H1 (cell line): ENCODE data around the gene SLC34A1. TPM values are rescaled to one million over a fixed set of nuclear protein-coding genes. Genes with fewer than 3 reads are reported as not detected.

Source experiments
- CTCF ChIA-PET: fragments of 300-600 bp; sonication (Branson Sonifier 250); formaldehyde crosslinking; loops from one replicate; lab custom pipeline; 2021; ENCODE audit not compliant: partially characterized antibody; lab: Charles Lee
- POLR2A ChIA-PET: fragments of 300-600 bp; sonication (Branson Sonifier 250); formaldehyde crosslinking; loops from one replicate; lab custom pipeline; 2021; ENCODE audit warnings: inconsistent platforms; ENCODE audit not compliant: partially characterized antibody; lab: Charles Lee
- DNase-seq, 2 experiments: peaks; one replicate each; pipeline versions ENCODE4 v3.0.0 to v3.0.0-alpha.2; 2010 to 2022; ENCODE audit warnings: low spot score in 2 of 2, low read depth in 1 of 2, mixed read lengths in 1 of 2
- FAIRE-seq: peaks from 2 replicates; lab custom pipeline; 2011; peaks lifted over from hg19 to GRCh38; lab: Jason Lieb, UNC
- H2AFZ ChIP-seq: 2 replicates; pipeline ENCODE4 v1.8.1; 2012; ENCODE audit warnings: low read length, inconsistent platforms
- H2AK5ac ChIP-seq: 2 replicates; pipeline ENCODE4 v1.6.1; 2013; ENCODE audit warnings: low read depth, low read length
- H2BK120ac ChIP-seq: replicated peaks from 2 replicates; pipeline ENCODE3; 2013; ENCODE audit warnings: low read depth, low read length, inconsistent platforms
- H2BK12ac ChIP-seq: 2 replicates; pipeline ENCODE4 v1.6.1; 2013; ENCODE audit warnings: low read depth, low read length
- H2BK15ac ChIP-seq: 2 replicates; pipeline ENCODE4 v1.6.1; 2013; ENCODE audit warnings: low read length
- H2BK20ac ChIP-seq: 2 replicates; pipeline ENCODE4 v1.6.1; 2013; ENCODE audit warnings: low read length
- H2BK5ac ChIP-seq: 2 replicates; pipeline ENCODE4 v1.6.1; 2013; ENCODE audit warnings: low read depth, low read length
- H3K14ac ChIP-seq: 2 replicates; pipeline ENCODE4 v1.6.1; 2013; ENCODE audit warnings: inconsistent platforms; ENCODE audit not compliant: insufficient read length
- H3K18ac ChIP-seq: 2 replicates; pipeline ENCODE4 v1.6.1; 2013; ENCODE audit warnings: low read length; ENCODE audit errors: extremely low read depth
- H3K23ac ChIP-seq: 2 replicates; pipeline ENCODE4 v1.6.1; 2013; ENCODE audit warnings: inconsistent platforms; ENCODE audit not compliant: insufficient read length
- H3K23me2 ChIP-seq: 2 replicates; pipeline ENCODE4 v1.6.1; 2013; ENCODE audit warnings: low read depth, low read length
- H3K27ac ChIP-seq: 2 replicates; pipeline ENCODE4 v1.6.1; 2011; ENCODE audit warnings: low read depth, low read length, inconsistent platforms
- H3K27me3 ChIP-seq, 4 experiments: replicated peaks in 1 of 4; 1 replicate in 1 of 4; 2 replicates in 3 of 4; pipeline versions ENCODE4 v1.6.1 to v1.8.1; 2011 to 2013; ENCODE audit warnings: low read length in 3 of 4, mild to moderate bottlenecking in 3 of 4, inconsistent platforms in 2 of 4, mixed read lengths in 2 of 4, moderate library complexity in 1 of 4; ENCODE audit not compliant: control insufficient read depth in 3 of 4, insufficient read depth in 3 of 4; ENCODE audit errors: extremely low read depth in 1 of 4
- H3K36me3 ChIP-seq, 4 experiments: 2 replicates each; pipeline versions ENCODE4 v1.6.1 to v1.8.1; 2011 to 2013; ENCODE audit warnings: mild to moderate bottlenecking in 4 of 4, low read length in 3 of 4, moderate library complexity in 2 of 4, control low read depth in 1 of 4, inconsistent platforms in 1 of 4; ENCODE audit not compliant: insufficient read depth in 4 of 4, control insufficient read depth in 2 of 4
- H3K4ac ChIP-seq: replicated peaks from 2 replicates; pipeline ENCODE3; 2013; ENCODE audit warnings: low read length, low read depth, mixed read lengths, inconsistent platforms; ENCODE audit not compliant: insufficient read length
- H3K4me1 ChIP-seq, 4 experiments: replicated peaks in 1 of 4; 1 replicate in 1 of 4; 2 replicates in 3 of 4; pipeline versions ENCODE4 v1.6.1 to v1.8.1; 2011 to 2013; ENCODE audit warnings: low read length in 3 of 4, inconsistent platforms in 2 of 4, mixed read lengths in 1 of 4; ENCODE audit not compliant: insufficient read depth in 4 of 4, control insufficient read depth in 3 of 4
- H3K4me2 ChIP-seq, 2 experiments: 2 replicates each; pipeline versions ENCODE4 v1.6.1 to v1.8.1; 2011 to 2013; ENCODE audit warnings: low read depth in 2 of 2, low read length in 2 of 2, control low read depth in 1 of 2, inconsistent platforms in 1 of 2, mild to moderate bottlenecking in 1 of 2; ENCODE audit not compliant: insufficient read depth in 1 of 2
- H3K4me3 ChIP-seq, 4 experiments: fragments of 200-600, 300-600 bp in 1 of 4; sonication (generic), shearing (Covaris generic), sonication (Bioruptor Twin) in 1 of 4; 2 replicates each; pipeline versions ENCODE4 v1.5.1 to v1.8.1; 2011 to 2016; ENCODE audit warnings: low read length in 4 of 4, low read depth in 3 of 4, control low read depth in 2 of 4, inconsistent platforms in 2 of 4, mild to moderate bottlenecking in 2 of 4, mixed read lengths in 1 of 4, moderate library complexity in 1 of 4; ENCODE audit not compliant: insufficient read depth in 2 of 4; ENCODE audit errors: extremely low read depth in 1 of 4
- H3K56ac ChIP-seq: replicated peaks from 2 replicates; pipeline ENCODE3; 2013; ENCODE audit warnings: low read depth, mild to moderate bottlenecking, mixed read lengths, low read length, inconsistent platforms; ENCODE audit not compliant: insufficient read length
- H3K79me1 ChIP-seq: 2 replicates; pipeline ENCODE4 v1.6.1; 2013; ENCODE audit warnings: low read depth, low read length, control low read depth
- H3K79me2 ChIP-seq, 2 experiments: 2 replicates each; pipeline versions ENCODE4 v1.6.1 to v1.8.1; 2012 to 2013; ENCODE audit warnings: low read length in 2 of 2, mild to moderate bottlenecking in 2 of 2, inconsistent platforms in 1 of 2; ENCODE audit not compliant: insufficient read depth in 2 of 2, control insufficient read depth in 1 of 2
- H3K9ac ChIP-seq, 4 experiments: replicated peaks in 1 of 4; 1 replicate in 1 of 4; 2 replicates in 3 of 4; pipeline versions ENCODE4 v1.6.1 to v1.8.1; 2011 to 2013; ENCODE audit warnings: low read depth in 3 of 4, low read length in 3 of 4, control low read depth in 2 of 4, mild to moderate bottlenecking in 2 of 4, moderate library complexity in 2 of 4, inconsistent platforms in 1 of 4; ENCODE audit errors: extremely low read depth in 1 of 4
- H3K9me3 ChIP-seq, 2 experiments: 2 replicates each; pipeline versions ENCODE4 v1.6.1 to v1.8.1; 2012 to 2013; ENCODE audit warnings: mild to moderate bottlenecking in 2 of 2, moderate library complexity in 2 of 2, control low read depth in 1 of 2, inconsistent platforms in 1 of 2, low read depth in 1 of 2, low read length in 1 of 2, mixed read lengths in 1 of 2; ENCODE audit not compliant: insufficient read depth in 2 of 2
- H4K20me1 ChIP-seq, 2 experiments: replicated peaks in 1 of 2; 2 replicates each; pipeline versions ENCODE3 to v1.8.1; 2011 to 2013; ENCODE audit warnings: inconsistent platforms in 2 of 2, low read length in 2 of 2, mild to moderate bottlenecking in 1 of 2; ENCODE audit not compliant: insufficient read depth in 2 of 2, control insufficient read depth in 1 of 2
- H4K5ac ChIP-seq: 2 replicates; pipeline ENCODE4 v1.6.1; 2013; ENCODE audit warnings: low read length, low read depth, mixed read lengths, inconsistent platforms; ENCODE audit not compliant: insufficient read length
- H4K8ac ChIP-seq: 2 replicates; pipeline ENCODE4 v1.8.0; 2013; ENCODE audit warnings: mild to moderate bottlenecking, moderate library complexity, low read length, inconsistent platforms; ENCODE audit not compliant: insufficient read depth; ENCODE audit errors: extremely low read depth
- H4K91ac ChIP-seq: replicated peaks from 2 replicates; pipeline ENCODE3; 2013; ENCODE audit warnings: low read length, mixed read lengths, inconsistent platforms; ENCODE audit not compliant: insufficient read length
- NANOG ChIP-seq: IDR thresholded peaks from 2 replicates; pipeline ENCODE4 v1.6.1; 2011; ENCODE audit warnings: low read length, low read depth, mild to moderate bottlenecking, inconsistent platforms; ENCODE audit not compliant: insufficient read depth, poor library complexity, severe bottlenecking
- NRF1 ChIP-seq: IDR thresholded peaks from 2 replicates; pipeline ENCODE4 v1.6.1; 2011; ENCODE audit warnings: mild to moderate bottlenecking, low read depth, low read length, improper control_type of control experiment
- PHF8 ChIP-seq: fragments of 200-600 bp; sonication (generic); conservative IDR thresholded peaks from 2 replicates; pipeline ENCODE4 v1.7.1; 2012; ENCODE audit warnings: low read depth, mild to moderate bottlenecking, inconsistent platforms, low read length, moderate library complexity
- TEAD4 ChIP-seq: IDR thresholded peaks from 2 replicates; pipeline ENCODE4 v1.6.1; 2012; ENCODE audit warnings: low read depth, low read length, inconsistent platforms, mixed read lengths
- ZNF274 ChIP-seq: IDR thresholded peaks from 2 replicates; pipeline ENCODE4 v1.7.0; 2012; ENCODE audit warnings: low read length, borderline replicate concordance; ENCODE audit errors: extremely low read depth
- WGBS, 2 experiments: shearing (Covaris generic) in 1 of 2; methylation state at CpG; one replicate each; pipeline versions ENCODE4 v1.1.6 to v1.1.7; 2013 to 2015; ENCODE audit warnings: low lambda C conversion rate in 2 of 2, mixed read lengths in 2 of 2, inconsistent platforms in 1 of 2, low coverage in 1 of 2, missing lambda C conversion rate in 1 of 2; ENCODE audit not compliant: insufficient replicate concordance in 2 of 2, insufficient coverage in 1 of 2, insufficient read length in 1 of 2; ENCODE audit errors: extremely low coverage in 1 of 2, missing lambda C conversion rate in 1 of 2; 5-methylcytosine and 5-hydroxymethylcytosine counted together
- long read RNA-seq, 2 experiments: library from RNA in 1 of 2; library from capped mRNA in 1 of 2; stranded (forward); transcript quantifications; one replicate each; pipeline ENCODE4 v2.0.0, GENCODE V29; 2021; ENCODE audit warnings: inconsistent platforms in 1 of 2
- polyA minus RNA-seq, 3 experiments: library from RNA; depleted of rRNA, polyadenylated mRNA; stranded (reverse); fragments of >200 nt; gene quantifications; 1 replicate in 2 of 3; 2 replicates in 1 of 3; pipeline ENCODE4 v1.2.3, GENCODE V29; 2011
- polyA plus RNA-seq, 7 experiments: library from polyadenylated mRNA; depleted of rRNA in 3 of 7; stranded (reverse) in 5 of 7; unstranded in 2 of 7; fragments of >200 nt in 5 of 7; fragments of 200-250 nt in 2 of 7; gene quantifications; 1 replicate in 5 of 7; 2 replicates in 1 of 7; 4 replicates in 1 of 7; pipeline versions ENCODE4 v1.2.1 to v1.2.3, GENCODE V29; 2011 to 2013; ENCODE audit warnings: missing spikeins in 2 of 7, mixed read lengths in 2 of 7
- total RNA-seq: library from RNA; stranded (reverse); fragmentation: NEBNext Ultra II Directional; extraction: Animal tissue kit (Norgen Biotek cat#: 25700); gene quantifications from 2 replicates; pipeline ENCODE4 v1.2.1, GENCODE V29; 2021
- TF ChIP-seq, protein P1 (sequence below): IDR thresholded peaks from 2 replicates; pipeline ENCODE4 v1.6.1; 2012; ENCODE audit warnings: low read length, inconsistent platforms

The SLC34A1 gene, protein sequence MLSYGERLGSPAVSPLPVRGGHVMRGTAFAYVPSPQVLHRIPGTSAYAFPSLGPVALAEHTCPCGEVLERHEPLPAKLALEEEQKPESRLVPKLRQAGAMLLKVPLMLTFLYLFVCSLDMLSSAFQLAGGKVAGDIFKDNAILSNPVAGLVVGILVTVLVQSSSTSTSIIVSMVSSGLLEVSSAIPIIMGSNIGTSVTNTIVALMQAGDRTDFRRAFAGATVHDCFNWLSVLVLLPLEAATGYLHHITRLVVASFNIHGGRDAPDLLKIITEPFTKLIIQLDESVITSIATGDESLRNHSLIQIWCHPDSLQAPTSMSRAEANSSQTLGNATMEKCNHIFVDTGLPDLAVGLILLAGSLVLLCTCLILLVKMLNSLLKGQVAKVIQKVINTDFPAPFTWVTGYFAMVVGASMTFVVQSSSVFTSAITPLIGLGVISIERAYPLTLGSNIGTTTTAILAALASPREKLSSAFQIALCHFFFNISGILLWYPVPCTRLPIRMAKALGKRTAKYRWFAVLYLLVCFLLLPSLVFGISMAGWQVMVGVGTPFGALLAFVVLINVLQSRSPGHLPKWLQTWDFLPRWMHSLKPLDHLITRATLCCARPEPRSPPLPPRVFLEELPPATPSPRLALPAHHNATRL
- not detected in 2 replicates for total RNA-seq
- not detected in 2 replicates for polyA plus RNA-seq (2011; rRNA removed)
- not detected for polyA plus RNA-seq (2011; cell fraction: cytosol; rRNA removed)
- polyA plus RNA-seq (2011; cell fraction: nucleus; rRNA removed), result not detected
- polyA plus RNA-seq (2012, experiment 1 of 2), result not detected in 4 replicates
- not detected for polyA plus RNA-seq (2012, experiment 2 of 2)
- polyA plus RNA-seq (2013, experiment 1 of 2), result not detected
- not detected for polyA plus RNA-seq (2013, experiment 2 of 2)
- not detected in 2 replicates for polyA minus RNA-seq (2011; rRNA and poly(A)+ RNA removed)
- polyA minus RNA-seq (2011; cell fraction: cytosol; rRNA and poly(A)+ RNA removed), result not detected
- polyA minus RNA-seq (2011; cell fraction: nucleus; rRNA and poly(A)+ RNA removed), result not detected
- long read RNA-seq, experiment 1, result 0 reads
- long read RNA-seq, experiment 2, result 0 reads

DNA sequence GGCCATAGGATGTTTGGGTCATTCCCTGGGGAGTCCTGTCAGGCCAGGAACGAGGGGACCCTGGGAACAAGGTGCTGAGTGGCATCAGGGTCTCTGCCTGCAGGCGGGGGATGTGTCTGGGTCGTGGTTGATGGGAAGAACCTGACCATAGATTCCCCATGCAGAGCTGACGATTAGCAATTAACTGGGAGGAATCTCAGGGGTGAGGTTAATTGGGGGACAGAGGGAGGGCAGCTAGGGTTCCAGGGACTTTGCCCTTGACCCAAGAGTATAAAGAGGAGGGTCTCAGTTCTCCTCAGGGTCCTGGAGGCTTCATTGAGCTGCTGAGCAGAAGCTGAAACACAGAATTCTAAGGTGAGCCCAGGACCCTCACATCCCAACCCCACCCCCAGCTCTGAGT is at the start of gene SLC34A1:
Gene SLC34A1, plus strand, starts transcription at position 301 of the 400 bp plus-strand sequence. CDS start 1,308 bp downstream, outside the sequence.
- CTCF ChIA-PET, result interaction anchor here (0.7 to 18.7 kb wide), 13 partner anchors 8 to 187 kb away, joined by 3 to 430 read pairs (median 4); partner anchors contain the start of gene PRR7
- no peak within 1 kb of the TSS for H4K5ac ChIP-seq
- H3K27ac ChIP-seq, result no peak within 1 kb of the TSS
- no peaks in the 10 kb centered on the region for H3K79me1 ChIP-seq
- H3K4ac ChIP-seq, result no peak within 1 kb of the TSS
- peaks cover 0 to 7% (median 2%) of the 10 kb centered on the region in 4 experiments; a peak in 3 of 7 replicates for H3K4me1 ChIP-seq
- no peak within 1 kb of the TSS for H3K4me3 ChIP-seq
- H3K27me3 ChIP-seq, result peaks cover 0 to 7% (median under 1%) of the 10 kb centered on the region in 4 experiments; a peak in 3 of 7 replicates
- no peak within 1 kb of the TSS for H3K14ac ChIP-seq
- no peak within 1 kb of the TSS for H3K4me2 ChIP-seq
- no peaks in the 10 kb centered on the region for H3K23me2 ChIP-seq
- no peak for FAIRE-seq
- H3K56ac ChIP-seq, result no peak within 1 kb of the TSS
- H3K23ac ChIP-seq, result no peak within 1 kb of the TSS
- H3K79me2 ChIP-seq, result no peaks in the 10 kb centered on the region
- H3K36me3 ChIP-seq, result no peaks in the 10 kb centered on the region
- H2AFZ ChIP-seq, result no peak within 1 kb of the TSS
- POLR2A ChIA-PET, result interaction anchor here (0.9 to 6.0 kb wide), 4 partner anchors 11 to 62 kb away, joined by 3 to 49 read pairs (median 10); partner anchors contain the start of gene PRR7
- no peak within 1 kb of the TSS for H2AK5ac ChIP-seq
- no peak within 1 kb of the TSS for H2BK20ac ChIP-seq
- no peak within 1 kb of the TSS for H2BK12ac ChIP-seq
- H4K91ac ChIP-seq, result no peak within 1 kb of the TSS
- no peak within 1 kb of the TSS for H2BK5ac ChIP-seq
- H4K20me1 ChIP-seq, result no peaks in the 10 kb centered on the region
- no peaks in the 10 kb centered on the region for H3K9me3 ChIP-seq
- no peak within 1 kb of the TSS for H3K18ac ChIP-seq
- DNase-seq, result no peak
- H3K9ac ChIP-seq, result no peak within 1 kb of the TSS
- no peak within 1 kb of the TSS; the same call in 1 of the 2 replicates for H4K8ac ChIP-seq
- no peak within 1 kb of the TSS for H2BK120ac ChIP-seq
- peak within 1 kb of the TSS; percentile 46 for H2BK15ac ChIP-seq
- 93% methylated on average over 4 of the region's 4 CpGs; no CpG with 5 or more reads in 1 of the 2 experiments for WGBS, 2 experiments
- no peak for TF ChIP-seq ZNF274
- no peak for TF ChIP-seq TEAD4
- TF ChIP-seq, protein P1, sequence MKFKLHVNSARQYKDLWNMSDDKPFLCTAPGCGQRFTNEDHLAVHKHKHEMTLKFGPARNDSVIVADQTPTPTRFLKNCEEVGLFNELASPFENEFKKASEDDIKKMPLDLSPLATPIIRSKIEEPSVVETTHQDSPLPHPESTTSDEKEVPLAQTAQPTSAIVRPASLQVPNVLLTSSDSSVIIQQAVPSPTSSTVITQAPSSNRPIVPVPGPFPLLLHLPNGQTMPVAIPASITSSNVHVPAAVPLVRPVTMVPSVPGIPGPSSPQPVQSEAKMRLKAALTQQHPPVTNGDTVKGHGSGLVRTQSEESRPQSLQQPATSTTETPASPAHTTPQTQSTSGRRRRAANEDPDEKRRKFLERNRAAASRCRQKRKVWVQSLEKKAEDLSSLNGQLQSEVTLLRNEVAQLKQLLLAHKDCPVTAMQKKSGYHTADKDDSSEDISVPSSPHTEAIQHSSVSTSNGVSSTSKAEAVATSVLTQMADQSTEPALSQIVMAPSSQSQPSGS, result no peak
- TF ChIP-seq NANOG, result no peak
- TF ChIP-seq NRF1, result no peak
- no peak for TF ChIP-seq PHF8
